Stomach (tissue), 4 donors: ENCODE results near the gene DEFB129.

Experiments used
- CTCF ChIP-seq, 7 experiments: fragments of 450-650 bp in 4 of 7; fragments of 200-600 bp in 3 of 7; sonication (generic) in 3 of 7; IDR thresholded peaks; one replicate each; pipeline ENCODE4 v1.5.1; 2016 to 2019; ENCODE audit warnings: antibody characterized with exemption in 7 of 7, control low read depth in 2 of 7, mild to moderate bottlenecking in 1 of 7
- EP300 ChIP-seq: sonication (generic); formaldehyde crosslinking; IDR thresholded peaks from one replicate; pipeline ENCODE4 v1.6.1; 2017; ENCODE audit warnings: antibody characterized with exemption
- POLR2A ChIP-seq, 4 donors: fragments of 450-650 bp; IDR thresholded peaks; one replicate each; pipeline ENCODE4 v1.6.1; 2016; ENCODE audit warnings: antibody characterized with exemption in 4 of 4, control low read depth in 2 of 4, mild to moderate bottlenecking in 1 of 4, moderate library complexity in 1 of 4
- POLR2AphosphoS5 ChIP-seq, 3 donors: sonication (generic); formaldehyde crosslinking; IDR thresholded peaks; one replicate each; pipeline ENCODE4 v1.6.1; 2016; ENCODE audit warnings: antibody characterized with exemption in 3 of 3

- TF ChIP-seq CTCF (IDR thresholded peaks at IDR 0.05) (no peak), POLR2A (IDR thresholded peaks at IDR 0.05) (no peak), POLR2AphosphoS5 (IDR thresholded peaks at IDR 0.05) (no peak), EP300 (no peak)
These were observed 28.8 kb upstream of the DEFB129 start for GRCh38 chr20:198225-198624.
